PC-3 (cell line): ENCODE results near the gene CHSY3. TPM values are rescaled to one million over a fixed set of nuclear protein-coding genes. Genes with fewer than 3 reads are reported as not detected.

ENCODE experiments used
- ATAC-seq: fragments of 200-7000 bp; cut with Tn5 transposase; 2 replicates; pipeline ENCODE4 v1.9.1; 2020; ENCODE audit warnings: mild to moderate bottlenecking, moderate library complexity
- BruUV-seq: library from RNA; stranded (reverse); fragments of 400-500 nt; replicated peaks from 2 replicates; lab custom pipeline; 2021; lab: Mats Ljungman, UMichigan
- CTCF ChIA-PET: fragments of 300-600 bp; sonication (Branson Sonifier 250); formaldehyde crosslinking; loops from one replicate; lab custom pipeline; 2022; ENCODE audit warnings: antibody characterized with exemption; lab: Charles Lee
- POLR2A ChIA-PET: fragments of 300-600 bp; sonication (Branson Sonifier 250); formaldehyde crosslinking; loops from one replicate; lab custom pipeline; 2022; ENCODE audit warnings: antibody characterized with exemption; ENCODE audit not compliant: unreplicated experiment; lab: Charles Lee
- DNase-seq: peaks from one replicate; pipeline ENCODE4 v3.0.0-alpha.2; 2015
- H2AFZ ChIP-seq: fragments of 300-600 bp; sonication (generic); 2 replicates; pipeline ENCODE4 v1.6.0; 2016; ENCODE audit warnings: antibody characterized with exemption, low read length
- H3F3A ChIP-seq: fragments of 300-600 bp; sonication (generic); one replicate; pipeline ENCODE4 v1.6.0; 2017; ENCODE audit warnings: antibody characterized with exemption, low read length, control low read depth, mild to moderate bottlenecking; ENCODE audit not compliant: unreplicated experiment
- H3K27ac ChIP-seq: fragments of 300-600 bp; sonication (generic); 2 replicates; pipeline ENCODE4 v1.5.1; 2016; ENCODE audit warnings: mild to moderate bottlenecking, low read length
- H3K27me3 ChIP-seq: fragments of 300-600 bp; sonication (generic); 2 replicates; pipeline ENCODE4 v1.6.1; 2016; ENCODE audit warnings: low read length, mixed read lengths
- H3K36me3 ChIP-seq: fragments of 300-600 bp; sonication (generic); 2 replicates; pipeline ENCODE4 v1.6.1; 2016; ENCODE audit warnings: low read depth, mixed run types, low read length, mixed read lengths
- H3K4me1 ChIP-seq: fragments of 300-600 bp; sonication (generic); 2 replicates; pipeline ENCODE4 v1.5.1; 2016; ENCODE audit warnings: low read length; ENCODE audit not compliant: insufficient read depth
- H3K4me2 ChIP-seq: fragments of 300-600 bp; sonication (generic); 2 replicates; pipeline ENCODE4 v1.6.0; 2016; ENCODE audit warnings: low read length
- H3K4me3 ChIP-seq: fragments of 300-600 bp; sonication (generic); 2 replicates; pipeline ENCODE4 v1.5.1; 2016; ENCODE audit warnings: mild to moderate bottlenecking, low read length, mixed read lengths
- H3K79me2 ChIP-seq: fragments of 300-600 bp; sonication (generic); 2 replicates; pipeline ENCODE4 v1.6.1; 2017; ENCODE audit warnings: low read length, mixed read lengths
- H3K9ac ChIP-seq: fragments of 300-600 bp; sonication (generic); 2 replicates; pipeline ENCODE4 v1.6.0; 2016; ENCODE audit warnings: mild to moderate bottlenecking, low read length
- H3K9me2 ChIP-seq: fragments of 300-600 bp; sonication (generic); replicated peaks from 2 replicates; pipeline ENCODE4 v1.6.1; 2016; ENCODE audit warnings: mixed run types, low read length, mixed read lengths
- H3K9me3 ChIP-seq: fragments of 300-600 bp; sonication (generic); 2 replicates; pipeline ENCODE4 v1.6.1; 2016; ENCODE audit warnings: low read length, mixed read lengths
- H4K20me1 ChIP-seq: fragments of 300-600 bp; sonication (generic); 2 replicates; pipeline ENCODE4 v1.6.1; 2016; ENCODE audit warnings: low read length, mixed read lengths
- CTCF ChIP-seq: fragments of 300-600 bp; sonication (generic); conservative IDR thresholded peaks from 2 replicates; pipeline ENCODE4 v1.5.1; 2017; ENCODE audit warnings: antibody characterized with exemption, low read depth, mild to moderate bottlenecking, low read length
- EZH2 ChIP-seq: fragments of 300-600 bp; sonication (generic); IDR thresholded peaks from one replicate; pipeline ENCODE4 v1.6.1; 2017; ENCODE audit warnings: antibody characterized with exemption, mild to moderate bottlenecking, low read length; ENCODE audit not compliant: unreplicated experiment
- EZH2phosphoT487 ChIP-seq: fragments of 300-600 bp; sonication (generic); IDR thresholded peaks from 2 replicates; pipeline ENCODE4 v1.6.1; 2018; ENCODE audit warnings: mild to moderate bottlenecking, antibody characterized with exemption, low read length, borderline replicate concordance
- intact Hi-C: fragments of 100-400 bp; cut with micrococcal nuclease; formaldehyde crosslinking; loops from 2 replicates; pipeline ENCODE4 v1.9.0; 2023
- total RNA-seq: library from RNA; depleted of rRNA; stranded (reverse); fragments of >200 nt; gene quantifications from 2 replicates; pipeline ENCODE4 v1.2.3, GENCODE V29; 2014; rRNA removed

CHSY3 gene
- total RNA-seq, 1 experiment from 2014 or later: 1.7 TPM

GRCh38 chr5:130234816-130235215 lies 330.6 kb downstream of the CHSY3 start:
- Histone ChIP-seq H3K27ac (no peak overlapping the region), H2AFZ (no peak overlapping the region), H3K27me3 (no peaks in the 10 kb centered on the region), H3K4me2 (no peak overlapping the region), H3K4me1 (no peaks in the 10 kb centered on the region), H3K9ac (no peak overlapping the region), H3K4me3 (no peak overlapping the region), H3K9me2 (no peaks in the 10 kb centered on the region), H3K36me3 (no peaks in the 10 kb centered on the region), H3F3A (no peaks in the 10 kb centered on the region), H3K9me3 (no peaks in the 10 kb centered on the region), H3K79me2 (no peaks in the 10 kb centered on the region), H4K20me1 (no peaks in the 10 kb centered on the region)
- CTCF ChIA-PET: interaction anchor here (0.6 kb wide), 1 partner anchor 142 kb away, joined by 3 read pairs; no protein-coding TSS in a partner anchor
- POLR2A ChIA-PET: interaction anchor here (0.6 kb wide), 1 partner anchor 113 kb away, joined by 3 read pairs; no protein-coding TSS in a partner anchor
- ATAC-seq: no peak
- intact Hi-C loops: no loop called here
- DNase-seq: no peak
- no TSS peak for BruUV-seq
- TF ChIP-seq EZH2phosphoT487: no peak
- TF ChIP-seq EZH2: no peak
- TF ChIP-seq CTCF: no peak

Other genes with a start within 250 kb of the CHSY3 start
- not detected in 2 replicates for gene MINAR2, start 156.4 kb upstream of the CHSY3 start, total RNA-seq